C4-2B (cell line): ENCODE measurements around the gene TPI1.
A peak's percentile ranks its signal among the peaks of the same experiment; 100 is the strongest.

Experiments used
- H3K27ac ChIP-seq: fragments of 450-650 bp; 2 replicates; pipeline ENCODE4 v1.5.1; 2017
- ZFX ChIP-seq: fragments of 450-650 bp; IDR thresholded peaks from 2 replicates; pipeline ENCODE4 v1.6.1; 2017
- TF ChIP-seq, protein P1 (sequence below): fragments of 450-650 bp; conservative IDR thresholded peaks from 2 replicates; pipeline ENCODE4 v1.5.1; 2017; ENCODE audit warnings: mild to moderate bottlenecking

Gene TPI1

GRCh38 chr12:6826125-6826733 is 41.1 kb upstream of the TPI1 start:
- no peak for TF ChIP-seq ZFX
- TF ChIP-seq, protein P1, sequence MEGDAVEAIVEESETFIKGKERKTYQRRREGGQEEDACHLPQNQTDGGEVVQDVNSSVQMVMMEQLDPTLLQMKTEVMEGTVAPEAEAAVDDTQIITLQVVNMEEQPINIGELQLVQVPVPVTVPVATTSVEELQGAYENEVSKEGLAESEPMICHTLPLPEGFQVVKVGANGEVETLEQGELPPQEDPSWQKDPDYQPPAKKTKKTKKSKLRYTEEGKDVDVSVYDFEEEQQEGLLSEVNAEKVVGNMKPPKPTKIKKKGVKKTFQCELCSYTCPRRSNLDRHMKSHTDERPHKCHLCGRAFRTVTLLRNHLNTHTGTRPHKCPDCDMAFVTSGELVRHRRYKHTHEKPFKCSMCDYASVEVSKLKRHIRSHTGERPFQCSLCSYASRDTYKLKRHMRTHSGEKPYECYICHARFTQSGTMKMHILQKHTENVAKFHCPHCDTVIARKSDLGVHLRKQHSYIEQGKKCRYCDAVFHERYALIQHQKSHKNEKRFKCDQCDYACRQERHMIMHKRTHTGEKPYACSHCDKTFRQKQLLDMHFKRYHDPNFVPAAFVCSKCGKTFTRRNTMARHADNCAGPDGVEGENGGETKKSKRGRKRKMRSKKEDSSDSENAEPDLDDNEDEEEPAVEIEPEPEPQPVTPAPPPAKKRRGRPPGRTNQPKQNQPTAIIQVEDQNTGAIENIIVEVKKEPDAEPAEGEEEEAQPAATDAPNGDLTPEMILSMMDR: no peak
- no peak overlapping the region; the same call in 1 of the 2 replicates for H3K27ac ChIP-seq

DNA sequence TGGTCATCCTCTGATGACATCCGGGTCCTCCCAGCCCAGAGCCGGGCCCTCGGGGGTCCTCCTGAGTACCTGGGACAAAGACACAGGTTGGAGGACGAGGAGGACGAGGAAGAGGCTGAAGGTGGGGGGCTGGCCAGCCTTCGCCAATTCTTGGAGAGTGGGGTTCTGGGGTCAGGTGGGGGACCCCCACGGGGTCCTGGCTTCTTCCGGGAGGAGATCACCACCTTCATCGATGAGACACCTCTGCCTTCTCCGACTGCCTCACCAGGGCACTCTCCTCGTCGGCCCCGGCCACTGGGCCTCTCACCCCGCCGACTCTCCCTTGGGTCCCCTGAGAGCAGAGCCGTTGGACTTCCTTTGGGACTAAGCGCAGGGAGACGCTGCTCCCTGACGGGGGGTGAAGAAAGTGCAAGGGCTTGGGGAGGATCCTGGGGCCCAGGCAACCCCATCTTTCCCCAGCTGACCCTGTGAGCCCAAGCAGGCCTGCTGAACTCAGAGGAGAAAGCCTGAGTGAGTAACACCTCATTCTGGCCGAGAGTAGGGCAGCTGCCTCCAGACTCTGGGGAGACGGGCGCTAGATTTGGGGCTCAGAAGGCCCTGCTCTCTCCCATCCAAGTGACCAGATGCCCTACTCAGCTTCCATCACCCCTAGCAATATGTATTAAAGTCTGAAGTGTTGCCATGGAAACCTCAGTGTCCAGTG is 40.4 kb upstream of the TPI1 start:
- no peak overlapping the region; the same call in 1 of the 2 replicates for H3K27ac ChIP-seq
- TF ChIP-seq, protein P1: no peak
- no peak for TF ChIP-seq ZFX

DNA sequence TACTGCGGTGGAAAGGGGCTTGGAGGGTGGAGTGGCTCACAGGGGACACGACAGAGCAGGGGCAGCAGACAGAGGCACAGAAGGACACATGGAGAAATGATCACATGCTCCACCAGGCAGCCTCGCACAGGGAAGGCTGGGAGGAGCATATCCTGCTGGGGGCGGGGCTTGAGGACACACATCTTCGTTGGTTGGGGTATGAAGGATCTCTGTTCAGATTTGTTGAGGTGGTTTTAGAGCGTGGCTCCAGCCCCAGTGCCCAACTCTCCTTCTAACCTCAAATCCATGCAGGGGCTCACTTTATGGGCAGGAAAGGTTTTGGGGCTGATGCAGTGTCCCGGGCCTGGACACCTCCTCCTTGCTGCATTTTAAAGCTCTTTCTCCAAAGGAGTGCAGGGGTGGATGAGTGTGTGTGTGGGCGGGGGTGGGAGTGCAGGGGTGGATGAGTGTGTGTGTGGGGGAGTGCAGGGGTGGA is 39.9 kb upstream of the TPI1 start:
- TF ChIP-seq, protein P1: no peak
- TF ChIP-seq ZFX: no peak
- no peak overlapping the region; the same call in 1 of the 2 replicates for H3K27ac ChIP-seq

- TF ChIP-seq ZFX: no peak
- TF ChIP-seq, protein P1: peak; percentile 31
- no peak within 1 kb of the TSS; the same call in 1 of the 2 replicates for H3K27ac ChIP-seq
Measured at GRCh38 chr12:6827982-6828780, 39.1 kb upstream of the TPI1 start, which contains the start of gene P3H3. P3H3 (plus strand) TSS chr12:6828407; CDS start chr12:6828441, 34 bp downstream.

- TF ChIP-seq, protein P1: peak; percentile 16
- TF ChIP-seq ZFX: no peak
- no peak overlapping the region for H3K27ac ChIP-seq
Measured at GRCh38 chr12:6828781-6829535, 38.4 kb upstream of the TPI1 start.

DNA sequence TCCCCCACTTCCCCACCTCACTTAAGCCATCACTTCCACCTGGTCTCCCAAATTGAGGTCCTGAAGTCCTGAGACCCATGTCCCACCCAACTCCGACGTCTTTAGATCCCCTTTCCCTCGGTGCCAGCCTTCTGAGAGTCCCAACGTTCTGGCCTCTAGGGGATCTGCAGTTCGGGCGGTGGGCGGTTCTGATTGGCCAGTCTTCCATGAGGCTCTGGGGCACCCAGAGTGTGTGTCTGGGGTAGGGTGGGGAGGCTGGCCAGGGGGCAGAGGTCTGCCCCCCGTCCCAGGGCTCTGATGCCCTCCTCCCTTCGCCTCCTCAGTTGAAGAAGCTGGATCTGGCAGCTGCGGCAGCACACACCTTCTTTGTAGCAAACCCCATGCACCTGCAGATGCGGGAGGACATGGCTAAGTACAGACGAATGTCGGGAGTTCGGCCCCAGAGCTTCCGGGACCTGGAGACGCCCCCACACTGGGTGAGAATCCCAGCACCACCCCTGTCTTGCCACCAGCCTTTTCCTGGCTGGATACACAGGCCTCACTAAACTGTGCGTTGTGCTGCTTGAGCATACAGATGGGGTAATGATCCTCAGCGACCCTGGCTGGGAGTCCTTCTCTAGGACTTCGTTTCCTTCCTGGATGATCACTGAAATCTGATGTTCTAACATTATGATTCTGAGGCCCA is 37.7 kb upstream of the TPI1 start:
- no peak overlapping the region for H3K27ac ChIP-seq
- TF ChIP-seq, protein P1: no peak
- TF ChIP-seq ZFX: no peak
